HG03457 (cell line): Measurements from ENCODE around the gene HEG1.
"Not testable (repeated sequence)": the region's sequence is repeated elsewhere in the genome, so short reads cannot be mapped to it uniquely, and the experiment has no call there.

ENCODE experiments used
- ATAC-seq: cut with Tn5 transposase; IDR thresholded peaks from one replicate; pipeline ENCODE4 v1.9.1; 2021; ENCODE audit warnings: moderate number of reproducible peaks; ENCODE audit not compliant: unreplicated experiment

HEG1 gene

DNA sequence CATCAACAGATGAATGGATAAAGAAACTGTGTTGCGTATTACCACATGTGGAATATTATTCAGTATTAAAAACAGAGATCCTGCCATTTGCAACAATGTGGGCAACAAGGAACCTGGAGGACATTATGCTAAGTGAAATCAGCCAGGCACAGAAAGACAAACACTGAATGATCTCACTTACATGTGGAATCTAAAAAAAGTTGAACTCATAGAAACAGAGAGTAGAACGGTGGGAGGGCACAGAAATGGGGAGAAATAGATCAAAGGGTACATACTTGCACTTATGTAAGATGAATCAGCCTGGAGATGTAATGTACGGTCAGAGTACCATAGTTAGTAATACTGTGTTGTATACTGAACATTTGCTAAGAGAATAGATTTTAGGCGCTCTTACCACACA lies 91.4 kb downstream of the HEG1 start:
- ATAC-seq: no peak

DNA sequence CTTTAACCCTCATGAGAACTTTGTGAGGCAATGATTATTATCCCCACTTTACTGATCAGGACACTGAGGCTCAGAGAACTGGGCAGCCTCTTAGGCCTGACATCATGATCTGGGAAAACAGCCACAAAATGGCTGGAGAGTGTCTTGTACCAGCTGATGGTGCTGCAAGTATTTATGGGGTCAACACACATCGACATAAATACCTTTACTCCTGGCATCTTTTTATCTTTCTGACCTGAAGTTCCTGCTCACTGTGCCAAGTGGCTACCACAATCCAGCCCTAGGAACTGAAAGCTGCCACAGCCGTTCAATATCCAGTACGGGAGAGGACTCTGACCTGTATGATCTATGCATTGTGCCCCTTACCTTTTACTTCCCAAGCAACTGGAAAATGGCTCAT lies 92.0 kb downstream of the HEG1 start:
- ATAC-seq: no peak

DNA sequence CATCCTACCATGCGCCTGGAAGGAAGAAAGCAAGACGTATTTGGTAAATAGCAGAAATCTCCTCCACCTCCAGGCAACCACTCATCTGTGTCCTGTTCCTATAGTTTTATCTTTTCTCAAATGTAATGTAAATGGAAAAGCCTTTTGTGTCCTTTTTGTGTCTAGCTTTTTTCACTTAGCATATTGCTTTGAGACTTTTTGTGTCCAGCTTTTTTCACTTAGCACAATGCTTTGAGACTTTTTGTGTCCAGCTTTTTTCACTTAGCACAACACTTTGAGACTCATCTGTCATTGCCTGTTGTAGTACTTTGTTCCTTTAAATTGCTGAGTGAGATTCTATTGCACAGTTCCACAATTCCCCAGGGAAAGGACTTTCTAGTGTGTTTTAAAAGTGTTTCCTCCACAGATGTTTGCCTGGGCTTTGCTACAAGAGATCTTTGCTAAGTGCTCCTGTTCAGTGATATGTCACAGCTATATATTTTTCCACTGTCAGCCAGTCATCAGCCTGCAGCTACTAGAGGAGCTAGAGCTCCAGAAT lies 93.3 kb downstream of the HEG1 start:
- ATAC-seq: no peak

DNA sequence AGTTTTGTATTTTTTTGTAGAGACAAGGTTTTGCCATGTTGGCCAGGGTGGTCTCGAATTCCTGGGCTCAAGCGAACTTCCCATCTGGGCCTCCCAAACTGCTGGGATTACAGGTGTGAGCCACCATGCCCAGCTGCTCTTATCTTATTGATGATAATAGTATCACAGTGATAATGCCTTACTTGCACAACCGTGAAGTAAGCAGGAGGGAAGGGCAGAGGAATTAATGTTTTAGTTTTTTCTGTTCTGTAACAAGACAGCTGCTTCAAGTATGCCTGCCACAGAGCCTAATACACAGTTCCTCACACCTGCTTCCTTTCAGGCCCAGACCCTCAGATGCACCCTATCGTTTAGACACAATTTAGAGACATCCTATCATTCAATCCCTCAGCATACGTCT lies 95.1 kb downstream of the HEG1 start:
- ATAC-seq: no peak

DNA sequence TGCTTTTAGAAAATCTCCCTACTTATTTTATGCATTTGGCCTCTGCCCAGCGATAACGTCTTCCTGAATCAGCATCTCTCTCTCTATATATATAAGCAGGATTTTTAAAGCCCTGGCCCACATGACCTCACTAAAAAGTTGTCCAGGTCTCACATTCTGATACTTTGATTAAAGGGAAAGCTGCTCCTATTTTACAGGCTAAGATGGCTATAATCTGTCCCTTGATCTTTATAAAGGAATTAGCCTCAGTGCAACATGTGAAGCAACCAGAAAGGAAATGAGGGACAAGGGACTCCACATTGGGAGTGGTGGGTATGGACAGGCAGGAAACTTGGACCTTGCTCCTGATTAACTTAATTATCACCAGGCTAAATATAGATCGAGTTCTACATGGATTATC lies 95.7 kb downstream of the HEG1 start:
- no peak for ATAC-seq

DNA sequence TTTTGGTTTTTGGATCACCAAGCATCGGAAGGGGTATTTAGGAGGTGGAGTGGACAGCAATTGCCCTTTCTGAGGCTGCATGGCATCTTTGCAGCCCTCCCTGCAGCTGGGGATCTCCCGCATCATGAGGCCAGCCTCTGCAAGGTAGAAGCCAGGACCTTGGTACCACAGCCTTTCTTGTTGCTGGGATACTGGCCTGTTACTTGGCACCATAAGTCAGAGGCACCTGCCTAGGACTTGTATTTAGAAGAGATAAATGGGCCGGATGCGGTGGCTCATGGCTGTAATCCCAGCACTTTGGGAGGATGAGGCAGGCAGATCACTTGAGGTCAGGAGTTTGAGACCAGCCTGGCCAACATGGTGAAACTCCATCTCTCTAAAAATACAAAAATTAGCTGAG lies 97.8 kb downstream of the HEG1 start:
- not testable (repeated sequence) for ATAC-seq

DNA sequence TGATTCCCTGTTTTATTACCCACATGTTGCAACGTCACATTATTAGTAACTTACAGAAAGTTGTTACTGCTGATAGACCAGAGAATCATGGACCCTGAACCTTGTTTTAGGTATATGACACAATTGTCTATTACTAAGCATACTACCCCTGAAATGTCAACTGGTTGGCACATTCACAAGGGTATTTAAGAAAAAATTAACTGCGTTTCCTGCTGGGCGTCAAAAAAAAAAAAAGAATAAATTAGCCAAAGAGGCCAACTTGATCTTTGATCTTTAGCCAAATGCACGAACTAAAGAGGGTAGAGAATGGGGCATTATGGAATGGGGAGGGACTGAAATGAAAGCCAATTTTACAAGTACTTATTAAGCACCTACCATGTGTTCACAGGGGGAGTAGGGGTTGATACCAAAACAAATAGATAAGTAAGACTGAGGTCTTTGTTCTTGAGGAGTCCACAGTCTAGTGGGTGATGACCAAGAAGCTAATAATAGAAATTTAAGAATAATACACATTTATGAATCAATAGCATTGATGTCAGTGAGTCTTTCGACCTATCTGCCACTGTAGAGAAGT lies 103.4 kb downstream of the HEG1 start:
- ATAC-seq: no peak

DNA sequence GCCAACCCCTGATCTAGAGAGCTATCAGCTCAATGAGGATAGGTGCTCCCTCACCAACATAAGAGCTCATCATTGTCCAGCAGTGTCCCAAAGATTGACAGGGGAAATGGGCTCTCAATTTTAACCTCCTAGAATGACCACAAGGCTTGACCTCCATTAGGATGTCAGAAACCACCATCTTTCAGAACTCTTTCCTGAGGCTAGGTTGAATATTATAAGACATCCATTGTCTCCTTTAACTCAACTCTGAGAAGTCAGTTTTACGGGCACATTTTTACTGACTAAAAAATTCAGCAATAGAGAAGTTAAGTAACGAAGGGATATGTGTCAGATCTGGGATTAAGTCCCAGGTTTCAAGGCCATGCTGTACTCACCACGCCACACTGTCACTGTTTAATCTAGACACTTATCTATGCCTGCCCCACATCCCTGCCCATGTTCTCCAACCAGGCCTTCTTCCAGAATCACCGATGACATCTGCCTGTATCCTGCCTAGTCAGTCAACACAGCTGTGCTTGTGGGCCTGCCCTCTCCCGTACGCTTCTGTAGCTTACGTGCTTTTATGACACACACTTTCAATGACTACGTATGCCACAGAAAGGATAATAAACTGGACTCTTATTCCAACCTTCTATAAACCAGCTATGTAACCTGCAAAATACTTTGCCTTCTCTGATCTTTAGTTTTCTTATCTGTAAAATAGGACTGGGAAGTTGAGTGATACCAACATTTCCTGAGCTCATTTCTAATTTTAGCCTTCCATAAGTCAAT lies 104.1 kb downstream of the HEG1 start:
- no peak for ATAC-seq

DNA sequence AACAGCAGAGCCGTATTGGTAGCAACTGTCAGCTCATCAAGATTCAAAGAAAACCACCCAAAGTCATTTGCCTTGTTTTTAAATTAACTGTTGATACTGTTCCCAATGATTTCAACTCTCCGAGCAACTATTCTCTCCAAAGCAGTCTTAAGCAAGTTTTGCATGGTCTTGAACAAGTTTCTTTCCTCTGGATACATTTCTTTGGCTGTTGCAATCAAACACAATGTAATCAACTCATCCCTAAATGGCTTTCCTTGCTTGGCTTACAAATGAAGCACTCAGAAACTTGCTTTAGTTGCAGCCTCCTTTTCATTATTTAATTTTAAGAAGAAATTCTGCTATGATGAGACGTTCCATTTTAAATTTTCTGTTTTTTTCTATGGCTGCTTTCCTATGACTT lies 105.8 kb downstream of the HEG1 start:
- no peak for ATAC-seq

DNA sequence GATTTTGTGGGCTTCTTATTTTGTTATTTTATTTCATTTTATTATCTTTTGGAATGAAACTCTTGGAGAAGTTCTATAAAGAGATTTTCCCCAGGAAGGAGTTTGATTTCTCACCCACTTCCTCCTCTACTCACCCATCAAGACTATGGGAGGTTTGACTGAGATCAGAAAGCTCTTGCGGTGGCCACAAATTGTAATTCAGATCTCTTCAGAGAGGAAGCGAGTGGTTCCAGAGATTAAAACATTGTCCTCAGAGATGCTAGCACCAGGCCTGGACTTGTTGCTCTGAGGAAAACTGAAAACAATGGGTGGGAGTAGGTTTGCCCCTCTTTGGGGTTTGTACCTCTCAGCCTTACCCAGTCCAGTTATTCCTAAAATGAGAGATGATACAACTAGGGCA lies 113.2 kb downstream of the HEG1 start:
- no peak for ATAC-seq

DNA sequence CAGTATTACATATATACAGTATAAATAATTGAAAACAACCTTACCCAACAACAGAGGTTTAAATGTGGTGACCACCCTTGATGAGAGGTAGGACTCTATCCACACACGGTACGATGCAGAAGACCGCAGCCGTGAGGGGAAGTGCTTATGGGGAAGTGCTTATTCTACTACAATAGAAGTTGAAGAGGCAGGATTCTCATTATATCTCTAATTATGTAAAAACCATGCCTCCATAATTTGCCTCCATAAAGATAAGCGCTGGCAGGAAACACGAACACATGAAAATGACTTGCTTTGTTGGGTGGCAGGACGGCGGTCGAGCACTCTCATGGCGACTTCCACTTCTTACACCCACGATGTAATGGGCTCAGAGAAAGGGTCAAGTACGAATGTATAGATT lies 114.0 kb downstream of the HEG1 start:
- ATAC-seq: no peak

DNA sequence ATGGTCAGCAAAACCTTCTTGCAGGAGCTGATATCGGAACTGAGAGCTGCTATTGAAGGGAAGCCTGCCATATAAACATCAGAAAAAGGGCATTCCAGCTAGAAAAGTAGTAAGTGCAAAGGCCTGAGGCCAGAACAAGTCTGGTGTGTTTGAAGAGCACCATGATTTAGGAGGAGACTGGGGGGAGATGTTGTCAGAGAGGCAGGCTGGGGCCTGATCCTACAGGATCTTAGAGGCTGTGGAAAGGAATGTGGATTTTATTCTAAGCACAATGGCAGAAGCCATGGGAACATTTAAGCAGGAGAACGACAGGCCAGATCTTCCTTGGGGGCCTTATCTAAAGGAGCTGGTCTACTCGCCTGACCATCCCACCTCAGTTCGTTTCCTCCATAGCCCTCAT lies 116.1 kb downstream of the HEG1 start:
- no peak for ATAC-seq

DNA sequence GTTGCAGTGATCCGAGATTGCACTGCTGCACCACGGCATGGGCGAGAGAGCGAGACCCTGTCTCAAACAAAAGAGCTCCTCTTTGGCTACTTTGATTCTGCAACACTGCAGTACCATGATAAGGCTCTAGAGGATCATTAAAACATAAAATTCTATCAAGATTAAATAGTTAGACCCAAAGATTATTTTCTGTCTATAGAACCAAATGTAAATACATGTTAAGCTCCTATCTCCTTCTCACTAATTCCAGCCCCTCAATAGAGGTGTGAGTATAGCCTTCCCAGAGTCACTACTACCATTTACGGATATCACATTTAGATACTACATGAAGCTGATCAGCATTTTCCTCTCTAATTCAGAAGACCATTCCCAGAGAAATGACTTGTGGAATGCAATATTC lies 116.9 kb downstream of the HEG1 start:
- ATAC-seq: no peak

DNA sequence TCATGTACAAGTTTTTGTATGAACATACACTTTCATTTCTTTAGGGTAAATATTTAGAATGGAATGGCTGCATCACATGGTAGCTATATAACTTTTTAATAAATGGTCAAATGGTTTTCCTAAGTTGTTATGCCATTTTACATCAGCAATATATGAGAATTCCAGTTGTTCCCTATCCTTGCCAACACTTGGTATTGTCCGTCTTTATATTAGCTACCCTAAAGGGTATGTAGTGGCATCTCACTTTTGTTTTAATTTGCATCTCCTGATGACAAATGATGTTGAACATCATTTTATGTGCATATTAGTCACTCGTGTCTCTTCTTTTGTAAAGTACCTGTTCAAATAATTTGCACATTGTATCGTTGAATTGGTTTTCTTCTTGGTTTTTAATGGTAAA lies 118.7 kb downstream of the HEG1 start:
- ATAC-seq: no peak

DNA sequence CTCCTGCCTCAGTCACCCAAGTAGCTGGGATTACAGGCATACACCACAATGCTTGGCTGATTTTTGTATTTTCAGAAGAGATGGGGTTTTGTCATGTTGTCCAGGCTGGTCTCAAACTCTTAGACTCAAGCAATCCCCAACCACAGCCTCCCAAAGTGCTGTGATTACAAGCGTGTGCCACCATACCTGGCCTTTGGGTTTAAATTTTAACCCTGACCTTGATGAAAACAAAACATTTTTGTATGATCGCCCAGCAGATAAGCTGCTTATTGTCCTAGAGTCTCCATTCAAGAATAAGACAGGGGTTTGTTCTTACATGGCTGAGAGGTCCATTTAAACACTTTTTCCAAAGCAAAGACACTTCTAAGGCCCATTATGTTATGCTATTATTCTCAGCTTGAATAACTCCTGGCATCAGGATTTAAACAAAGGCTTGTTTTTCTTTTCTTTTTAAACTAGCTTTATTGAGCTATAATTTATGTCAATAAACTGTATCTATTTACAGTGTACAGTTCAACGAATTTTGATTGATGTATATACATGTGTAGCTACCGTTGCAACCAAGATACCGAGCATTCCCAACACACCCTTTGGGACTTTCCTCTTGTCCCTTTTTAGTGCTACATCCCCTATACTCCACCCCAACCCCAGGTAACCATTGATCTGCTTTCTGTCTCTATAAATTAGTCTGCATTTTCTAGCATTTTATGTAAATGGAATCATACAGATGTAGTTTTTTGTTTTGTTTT lies 119.8 kb downstream of the HEG1 start:
- ATAC-seq: no peak

DNA sequence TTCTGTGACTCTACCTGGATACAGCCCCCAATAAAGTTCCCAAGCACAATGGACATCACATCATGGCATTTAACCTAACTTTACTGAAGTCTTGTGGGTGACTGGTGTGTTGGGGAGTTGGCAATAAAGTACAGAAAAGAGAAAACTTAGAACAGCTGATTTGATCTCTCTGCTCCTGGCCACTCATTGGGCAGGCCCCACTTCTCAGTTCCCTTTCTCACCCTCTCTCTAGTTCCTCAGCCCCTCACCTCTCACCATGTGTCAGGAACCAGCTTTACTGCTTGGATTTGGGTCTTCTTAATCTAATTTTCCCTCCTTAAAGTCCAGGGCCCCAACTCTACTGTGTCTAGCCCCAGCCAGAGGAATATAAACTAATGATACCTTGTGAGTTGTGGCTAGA lies 120.5 kb downstream of the HEG1 start:
- ATAC-seq: no peak

DNA sequence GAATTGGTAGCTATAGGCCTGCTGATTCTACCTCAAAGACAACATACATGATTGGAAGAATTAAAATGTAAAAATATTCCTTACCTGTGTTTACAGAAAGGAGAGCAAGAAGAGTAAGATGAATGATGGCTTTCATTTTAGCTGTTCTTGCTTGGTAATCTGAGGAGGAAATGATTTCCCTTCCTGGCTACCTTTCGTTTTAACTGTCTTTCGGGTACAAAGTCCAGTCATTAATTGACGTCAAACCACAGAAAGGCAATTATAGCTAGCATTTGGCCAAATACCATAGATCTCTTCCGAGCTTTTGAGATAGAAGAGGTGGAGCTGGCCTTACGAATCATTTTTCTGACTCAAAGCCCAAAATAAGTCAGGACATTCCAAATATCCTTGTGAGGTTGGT lies 121.2 kb downstream of the HEG1 start, which contains the start of gene MUC13:
MUC13 (minus strand) TSS at position 175 of the 400 bp plus-strand sequence; CDS start at position 136, 39 bp downstream.
- no peak for ATAC-seq

DNA sequence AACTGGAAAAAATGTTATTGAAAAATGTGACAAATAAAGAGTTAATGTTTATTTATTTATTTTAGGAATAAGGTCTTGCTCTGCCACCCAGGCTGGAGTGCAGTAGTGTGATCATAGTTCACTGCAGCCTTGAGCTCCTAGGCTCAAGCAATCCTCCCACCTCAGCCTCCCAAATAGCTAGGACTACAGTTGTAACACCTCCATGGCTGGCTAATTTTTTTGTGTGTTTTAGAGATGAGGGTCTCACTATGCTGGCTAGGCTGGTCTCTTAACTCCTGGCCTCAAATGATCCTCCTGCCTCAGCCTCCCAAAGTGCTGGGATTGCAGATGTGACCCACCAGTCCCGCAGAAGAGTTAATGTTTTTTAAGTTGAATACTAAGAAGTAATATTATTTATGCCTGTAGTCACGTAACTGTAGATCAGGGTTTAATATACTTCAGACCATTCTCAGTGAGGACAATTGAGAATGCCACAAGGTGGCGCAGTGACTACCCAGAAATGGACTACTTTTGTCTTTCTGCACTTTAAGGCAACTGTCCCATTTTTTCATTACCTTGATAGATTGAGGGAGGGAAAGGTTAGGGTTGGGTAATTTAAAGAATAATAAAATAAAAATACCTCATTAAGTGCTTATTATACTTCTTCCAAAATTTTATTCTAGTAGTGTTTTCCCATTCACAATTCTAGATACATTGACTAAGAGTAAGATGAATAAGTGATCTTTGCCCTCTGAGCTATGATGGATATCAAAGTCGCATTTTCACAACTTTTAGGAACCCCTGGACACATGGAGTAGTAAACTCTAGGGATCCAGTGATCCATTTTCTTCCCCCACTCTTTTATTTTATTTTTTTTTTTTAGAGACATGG lies 127.2 kb downstream of the HEG1 start:
- no peak for ATAC-seq

DNA sequence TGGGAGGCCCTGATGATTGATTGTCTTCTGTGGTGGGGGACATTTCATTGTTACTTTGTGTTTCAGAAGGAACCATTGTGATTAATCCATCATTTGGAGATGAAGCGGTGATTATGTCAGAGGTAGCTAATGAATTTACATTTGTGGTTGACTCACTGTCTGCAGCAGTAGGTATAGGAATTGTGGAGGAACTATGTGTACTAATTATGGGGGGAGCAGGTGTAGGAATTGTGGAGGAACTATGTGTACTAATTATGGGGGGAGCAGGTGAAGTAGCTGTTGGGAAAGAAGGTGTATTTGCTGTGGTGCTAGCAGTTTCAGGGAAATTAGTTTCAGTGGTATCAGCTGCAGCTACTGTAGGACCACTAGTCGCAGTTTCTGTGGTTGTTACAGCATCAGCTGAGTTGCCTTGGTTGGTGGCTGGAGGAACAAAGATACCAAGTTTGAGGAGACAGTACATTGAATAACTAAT lies 128.2 kb downstream of the HEG1 start:
- ATAC-seq: no peak

DNA sequence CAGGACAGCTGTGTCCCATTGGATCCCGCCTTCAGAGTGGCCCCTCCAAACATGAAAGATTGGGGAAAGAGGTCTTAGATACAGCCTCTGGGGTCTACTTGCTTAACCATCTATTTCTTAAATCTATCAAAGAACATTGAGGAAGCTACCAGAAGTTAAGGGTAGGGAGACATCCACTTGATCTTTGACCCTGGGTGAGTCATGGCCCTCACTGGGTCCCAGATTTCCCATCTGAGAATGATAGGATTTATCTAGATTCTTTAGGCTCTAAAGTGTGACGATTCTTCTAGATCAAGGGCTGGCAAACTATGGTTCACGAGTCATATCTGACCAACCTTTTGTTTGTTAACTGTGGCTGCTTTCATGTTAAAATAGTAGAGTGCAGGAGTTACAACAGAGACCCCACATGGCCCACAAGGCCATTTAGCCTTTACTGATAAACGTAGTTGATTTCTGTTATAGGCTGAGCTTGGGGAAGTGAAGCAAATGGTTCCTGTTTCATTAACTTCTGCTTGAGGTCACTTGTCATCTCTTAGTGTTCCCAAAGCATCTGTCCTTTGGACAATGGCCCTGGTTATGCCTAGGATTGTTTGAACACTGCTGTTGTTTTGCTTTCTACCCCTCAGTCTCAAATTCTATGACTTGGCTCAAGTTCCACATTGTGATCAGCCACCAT lies 129.2 kb downstream of the HEG1 start:
- no peak for ATAC-seq
